Esophagus mucosa (tissue), 1 donor: ENCODE results near the gene GIGYF2. TPM values are rescaled to one million over a fixed set of nuclear protein-coding genes. Genes with fewer than 3 reads are reported as not detected.

Experiments used
- ATAC-seq: fragments of 200-7000 bp; cut with Tn5 transposase; one replicate; pipeline ENCODE4 v1.9.1; 2020
- total RNA-seq: library from RNA; stranded (reverse); gene quantifications from one replicate; pipeline ENCODE4 v1.2.4, GENCODE V29; 2023
- donor health status: DM: yes; HTN: yes; CAD: no.

Gene GIGYF2
- total RNA-seq, 1 donor from 2014 or later: 31.7 TPM

GRCh38 chr2:232869138-232870017, 172.2 kb downstream of the GIGYF2 start:
- ATAC-seq: no peak

- ATAC-seq: no peak
Measured at GRCh38 chr2:232870018-232870765, 173.1 kb downstream of the GIGYF2 start, which contains the start of gene SNORC. TSS of gene SNORC (plus strand) at chr2:232870264. CDS start at chr2:232870342, 78 bp downstream.

GRCh38 chr2:232870766-232871371, 173.7 kb downstream of the GIGYF2 start:
- ATAC-seq: no peak

GRCh38 chr2:232871418-232871834, 174.3 kb downstream of the GIGYF2 start:
- no peak for ATAC-seq

GRCh38 chr2:232871835-232872736, 175.0 kb downstream of the GIGYF2 start:
- ATAC-seq: no peak

GRCh38 chr2:232872826-232873225, 175.7 kb downstream of the GIGYF2 start:
- ATAC-seq: no peak

GRCh38 chr2:232873292-232873908, 176.3 kb downstream of the GIGYF2 start:
- no peak for ATAC-seq

GRCh38 chr2:232873909-232874641, 176.9 kb downstream of the GIGYF2 start:
- peak; percentile 31 for ATAC-seq

- ATAC-seq: no peak
Measured at GRCh38 chr2:232874677-232875223, 177.6 kb downstream of the GIGYF2 start.

GRCh38 chr2:232875256-232876121, 178.4 kb downstream of the GIGYF2 start:
- peak; percentile 2 for ATAC-seq

GRCh38 chr2:232876161-232876977, 179.2 kb downstream of the GIGYF2 start:
- ATAC-seq: peak; percentile 70

GRCh38 chr2:232876978-232877441, 179.9 kb downstream of the GIGYF2 start:
- ATAC-seq: no peak

- ATAC-seq: no peak
Measured at GRCh38 chr2:232877940-232878511, 180.9 kb downstream of the GIGYF2 start.

- no peak for ATAC-seq
Measured at GRCh38 chr2:232878855-232879617, 181.9 kb downstream of the GIGYF2 start.

- no peak for ATAC-seq
Measured at GRCh38 chr2:232879618-232880494, 182.7 kb downstream of the GIGYF2 start.

GRCh38 chr2:232880764-232881351, 183.7 kb downstream of the GIGYF2 start:
- no peak for ATAC-seq
